ENCODE results near the gene WDR62. TPM values are rescaled to one million over a fixed set of nuclear protein-coding genes. Genes with fewer than 3 reads are reported as not detected.

WDR62 gene
- polyA plus RNA-seq, 1 donor, result 3.1 TPM

DNA sequence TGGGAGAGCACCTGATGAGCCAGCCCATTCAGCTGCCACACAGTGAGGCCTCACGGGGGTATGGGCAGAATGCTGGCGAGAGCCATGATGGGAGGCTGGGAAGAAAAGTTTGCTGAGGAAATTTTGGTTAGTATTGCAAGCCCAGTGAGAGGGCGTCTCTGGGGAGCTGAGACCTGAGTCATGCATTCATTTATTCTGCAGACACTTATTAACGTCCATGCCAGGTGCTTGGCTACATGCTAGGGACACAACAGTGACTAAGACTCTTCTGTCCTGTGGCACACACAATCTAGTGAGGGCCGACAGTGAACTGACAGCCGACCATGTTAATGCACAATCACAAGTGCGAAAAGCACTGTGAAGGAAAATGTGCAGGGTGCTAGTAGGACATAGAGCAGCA is 27.2 kb downstream of the WDR62 start:
- DNase-seq, result no peak

DNA sequence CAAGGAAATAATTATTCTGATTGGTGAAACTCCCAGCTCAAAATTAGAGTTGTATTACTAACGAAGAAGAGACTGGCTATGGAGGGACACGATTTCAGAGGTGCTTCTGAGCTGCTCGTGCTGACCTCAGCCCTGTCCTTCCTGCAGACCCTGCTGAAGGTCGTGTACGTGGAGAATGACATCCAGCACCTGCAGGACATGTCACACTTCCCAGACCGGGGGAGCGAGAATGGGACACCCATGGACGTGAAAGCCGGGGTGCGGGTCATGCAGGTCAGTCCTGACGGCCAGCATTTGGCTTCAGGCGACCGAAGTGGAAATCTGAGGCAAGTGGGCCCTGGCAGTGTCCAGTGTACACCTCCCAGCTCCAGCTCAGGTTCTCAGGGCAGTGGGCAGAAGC is 28.2 kb downstream of the WDR62 start:
- no peak for DNase-seq

DNA sequence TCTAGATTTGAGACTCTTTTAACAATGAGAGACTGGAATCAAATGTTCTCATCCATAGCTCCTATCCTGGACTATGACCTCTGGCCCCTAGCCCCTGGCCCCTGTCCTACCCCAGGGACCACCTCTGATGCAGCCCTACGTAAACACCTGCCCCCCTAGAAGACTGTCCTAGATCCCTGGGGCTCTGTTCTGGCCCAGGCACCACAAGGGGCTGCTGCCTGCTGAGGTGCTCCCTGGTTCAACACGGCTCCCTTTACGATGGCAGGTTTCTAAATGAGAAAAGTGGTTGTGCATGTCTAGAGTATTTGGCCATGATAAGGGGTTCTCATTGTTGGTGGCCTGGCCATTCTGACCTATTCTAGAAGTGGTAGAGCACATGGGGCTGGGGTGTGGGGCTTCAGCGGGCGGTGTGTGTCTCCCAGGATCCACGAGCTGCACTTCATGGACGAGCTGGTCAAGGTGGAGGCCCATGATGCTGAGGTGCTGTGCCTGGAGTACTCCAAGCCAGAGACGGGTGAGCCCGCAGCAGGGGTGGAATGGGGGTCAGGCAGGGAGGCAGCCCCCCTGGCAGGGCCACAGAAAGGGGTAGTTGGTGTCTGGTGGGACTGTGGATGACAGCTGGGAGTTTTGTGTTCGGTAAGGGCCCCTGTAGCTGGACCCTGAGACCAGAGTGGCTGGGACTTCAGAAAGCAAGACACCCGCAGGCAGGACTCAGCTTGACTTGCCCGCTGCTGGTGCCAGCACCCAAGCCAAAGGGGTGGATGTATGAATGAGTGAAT is 29.7 kb downstream of the WDR62 start:
- DNase-seq, result no peak

DNA sequence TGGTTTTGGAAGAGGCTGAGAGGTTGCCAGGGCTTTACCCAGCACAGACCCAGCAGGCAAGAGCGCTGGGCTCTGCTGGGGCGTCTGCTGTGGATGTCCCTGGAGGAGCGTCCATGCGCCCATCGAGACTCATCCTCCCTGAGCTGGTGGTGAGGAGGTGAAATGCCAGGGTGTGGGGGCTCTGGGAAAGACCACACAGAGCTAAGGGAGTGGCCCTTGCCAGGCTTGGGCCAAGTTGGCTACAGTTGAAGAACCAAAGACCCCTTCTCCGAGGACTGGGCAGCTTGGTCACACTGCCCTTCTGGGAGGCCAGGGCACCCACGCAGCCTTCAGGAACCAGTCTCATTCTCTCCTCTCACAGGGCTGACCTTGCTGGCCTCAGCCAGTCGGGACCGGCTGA is 31.6 kb downstream of the WDR62 start:
- DNase-seq, result no peak

DNA sequence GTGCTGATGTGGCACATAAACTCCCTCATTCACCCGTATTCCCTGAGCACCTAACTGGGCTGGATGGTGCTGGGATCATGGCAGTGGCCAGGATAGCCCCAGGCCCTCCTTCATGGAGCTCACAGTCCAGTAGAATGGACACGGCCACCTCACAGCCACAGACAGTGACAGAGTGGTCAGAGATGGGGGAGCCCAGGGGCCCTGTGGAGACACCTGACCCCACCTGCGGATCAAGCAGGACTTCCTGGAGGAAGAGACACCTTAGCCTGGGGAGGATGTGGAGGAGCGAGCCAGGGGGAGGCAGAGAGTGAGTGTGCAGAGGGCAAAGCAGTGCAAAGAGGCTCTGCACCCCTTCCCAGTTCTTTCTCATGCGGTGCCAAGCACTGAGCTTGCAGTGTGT is 35.1 kb downstream of the WDR62 start:
- DNase-seq, result no peak

DNA sequence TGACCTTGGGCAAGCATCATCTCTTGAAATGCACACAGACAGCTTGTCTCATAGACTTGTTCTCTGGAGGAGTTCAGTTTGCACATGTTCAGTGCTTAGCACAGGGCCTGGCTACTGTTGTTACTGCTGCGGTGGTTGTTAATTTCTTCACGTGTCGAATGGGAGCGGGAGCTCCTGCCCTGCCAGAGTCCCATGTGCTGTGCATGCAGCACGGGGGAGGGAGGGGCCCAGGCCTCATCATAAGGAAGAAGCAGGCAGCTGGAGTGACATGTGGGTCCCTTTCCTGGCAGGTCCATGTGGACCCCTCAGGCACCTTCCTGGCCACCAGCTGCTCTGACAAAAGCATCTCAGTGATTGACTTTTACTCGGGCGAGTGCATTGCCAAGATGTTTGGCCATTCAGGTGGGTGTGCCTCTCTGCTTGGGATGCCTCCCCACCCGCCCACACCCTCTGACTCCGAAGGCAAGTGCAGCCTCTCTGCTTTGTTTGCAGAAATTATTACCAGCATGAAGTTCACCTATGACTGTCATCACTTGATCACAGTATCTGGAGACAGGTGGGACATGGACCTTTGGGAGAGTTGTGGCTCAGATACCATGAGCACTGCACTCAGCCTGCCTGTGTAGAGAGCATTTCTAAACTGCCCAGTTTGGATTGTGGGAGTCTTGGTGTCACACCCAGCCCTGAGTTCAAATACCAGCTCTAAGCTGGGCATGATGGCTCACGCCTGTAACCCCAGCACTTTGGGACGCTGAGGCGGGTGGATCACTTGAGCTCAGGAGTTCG is 36.4 kb downstream of the WDR62 start:
- no peak for DNase-seq

DNA sequence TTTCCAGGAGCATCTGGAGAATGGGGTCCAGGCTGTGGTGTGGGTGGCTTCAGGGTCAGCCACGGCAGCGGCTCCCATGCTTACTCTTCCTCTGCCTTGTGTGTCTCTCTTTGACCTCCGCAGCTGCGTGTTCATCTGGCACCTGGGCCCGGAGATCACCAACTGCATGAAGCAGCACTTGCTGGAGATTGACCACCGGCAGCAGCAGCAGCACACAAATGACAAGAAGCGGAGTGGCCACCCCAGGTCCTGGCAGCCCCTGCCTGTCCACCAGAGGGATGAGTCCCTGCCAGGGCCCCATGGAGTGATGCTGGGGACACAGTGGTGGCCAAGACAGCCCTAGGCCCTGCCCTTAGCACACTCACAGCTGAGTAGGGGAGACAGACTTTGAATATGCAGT is 37.9 kb downstream of the WDR62 start:
- DNase-seq, result no peak

DNA sequence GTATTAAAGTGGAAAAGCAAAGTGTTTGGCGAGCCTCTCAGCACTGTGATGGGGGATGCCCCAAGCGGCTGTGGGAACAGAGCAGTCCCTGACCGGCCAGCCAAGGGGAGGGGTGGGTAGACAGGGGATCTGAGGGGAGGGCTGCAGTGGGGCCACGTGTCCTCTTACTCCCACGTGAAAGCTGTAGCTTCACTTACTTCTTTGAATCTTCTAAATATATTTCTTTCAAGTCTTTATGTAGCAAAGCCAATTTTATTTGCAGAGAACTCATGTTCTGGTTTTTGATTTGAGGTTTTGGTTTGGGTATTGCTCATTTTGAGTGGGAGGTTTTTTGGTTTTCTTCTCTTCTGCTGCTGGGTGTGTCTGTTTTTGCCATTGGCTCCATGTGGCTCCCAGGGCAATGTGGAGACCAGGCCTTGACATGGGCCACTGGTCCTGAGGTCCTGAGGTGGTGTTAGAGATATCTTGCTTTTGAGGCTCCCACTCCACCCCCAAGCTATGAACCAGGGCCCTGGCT is 38.5 kb downstream of the WDR62 start:
- DNase-seq, result no peak

DNA sequence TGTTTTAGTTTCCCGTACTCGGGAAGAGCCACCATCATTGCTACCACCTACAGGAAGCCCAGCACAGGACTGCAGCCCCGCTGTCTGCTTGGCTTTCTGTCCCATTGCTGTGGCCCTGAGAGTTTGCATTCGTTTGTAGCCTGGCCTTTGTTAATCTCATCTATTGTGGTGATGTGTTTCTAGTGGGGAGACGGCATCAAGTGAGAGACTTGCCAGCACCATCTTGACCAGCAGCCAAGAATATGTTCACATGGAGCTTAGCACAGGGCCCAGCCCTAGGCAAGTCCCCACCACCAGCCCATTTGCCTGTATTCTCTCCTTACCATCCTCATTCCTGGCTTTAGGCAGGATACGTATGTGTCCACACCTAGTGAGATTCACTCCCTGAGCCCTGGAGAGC is 39.0 kb downstream of the WDR62 start:
- no peak for DNase-seq

DNA sequence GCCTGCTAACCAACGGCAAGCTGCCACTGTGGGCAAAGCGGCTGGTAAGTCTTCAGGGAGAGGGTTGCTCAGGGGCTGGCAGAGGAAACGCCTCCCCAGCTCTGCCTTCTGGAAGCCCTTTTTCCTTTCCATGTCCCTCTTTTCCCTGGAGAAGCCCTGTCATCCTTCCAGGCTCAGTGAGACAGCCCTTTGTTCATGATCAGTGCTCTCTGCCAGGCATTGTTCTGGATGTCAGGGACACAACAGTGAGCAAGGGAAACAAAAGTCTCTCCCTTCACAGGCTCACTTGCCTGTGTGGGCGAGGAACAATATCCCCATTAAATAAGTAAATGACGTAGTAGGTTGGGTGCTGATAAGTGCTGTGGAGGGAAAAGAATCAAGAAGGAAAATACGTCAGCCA is 42.3 kb downstream of the WDR62 start:
- DNase-seq, result no peak

DNA sequence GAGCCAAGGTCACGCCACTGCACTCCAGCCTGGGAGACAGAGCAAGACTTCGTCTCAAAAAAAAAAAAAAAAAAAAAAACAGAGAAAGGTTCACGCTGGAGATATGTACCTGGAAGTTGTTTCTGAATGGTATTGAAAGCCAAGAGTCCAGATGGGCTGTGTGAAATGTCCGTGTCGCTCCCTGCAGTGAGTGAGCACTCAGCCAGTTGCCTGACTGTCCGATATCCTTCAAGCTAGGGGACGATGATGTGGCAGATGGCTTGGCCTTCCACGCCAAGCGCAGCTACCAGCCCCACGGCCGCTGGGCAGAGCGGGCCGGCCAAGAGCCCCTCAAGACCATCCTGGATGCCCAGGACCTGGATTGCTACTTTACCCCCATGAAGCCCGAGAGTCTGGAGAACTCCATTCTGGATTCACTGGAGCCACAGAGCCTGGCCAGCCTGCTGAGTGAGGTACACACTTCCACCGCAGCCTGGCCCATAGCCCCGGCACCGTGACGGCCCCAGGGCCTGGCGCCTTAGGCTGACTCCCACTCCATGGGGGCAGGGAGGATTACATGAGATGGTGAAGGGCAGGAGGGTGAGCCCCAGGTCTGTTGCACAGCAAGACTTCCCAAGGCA is 44.6 kb downstream of the WDR62 start:
- no peak for DNase-seq

DNA sequence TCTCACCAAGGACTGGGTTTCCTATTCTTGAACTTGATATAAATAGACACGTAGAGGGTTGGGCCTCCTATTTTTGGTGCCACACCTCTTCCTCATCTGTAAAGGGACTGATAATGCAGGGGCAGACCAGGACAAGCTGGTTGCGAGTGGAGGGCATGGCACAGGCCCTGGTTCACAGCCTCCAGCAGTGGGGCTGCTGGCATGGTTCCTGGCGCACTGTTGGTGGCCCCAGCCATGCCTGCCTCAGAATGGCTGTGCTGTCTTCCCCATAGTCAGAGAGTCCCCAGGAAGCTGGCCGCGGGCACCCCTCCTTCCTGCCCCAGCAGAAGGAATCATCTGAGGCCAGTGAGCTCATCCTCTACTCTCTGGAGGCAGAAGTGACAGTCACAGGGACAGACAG is 45.8 kb downstream of the WDR62 start:
- DNase-seq, result no peak

DNA sequence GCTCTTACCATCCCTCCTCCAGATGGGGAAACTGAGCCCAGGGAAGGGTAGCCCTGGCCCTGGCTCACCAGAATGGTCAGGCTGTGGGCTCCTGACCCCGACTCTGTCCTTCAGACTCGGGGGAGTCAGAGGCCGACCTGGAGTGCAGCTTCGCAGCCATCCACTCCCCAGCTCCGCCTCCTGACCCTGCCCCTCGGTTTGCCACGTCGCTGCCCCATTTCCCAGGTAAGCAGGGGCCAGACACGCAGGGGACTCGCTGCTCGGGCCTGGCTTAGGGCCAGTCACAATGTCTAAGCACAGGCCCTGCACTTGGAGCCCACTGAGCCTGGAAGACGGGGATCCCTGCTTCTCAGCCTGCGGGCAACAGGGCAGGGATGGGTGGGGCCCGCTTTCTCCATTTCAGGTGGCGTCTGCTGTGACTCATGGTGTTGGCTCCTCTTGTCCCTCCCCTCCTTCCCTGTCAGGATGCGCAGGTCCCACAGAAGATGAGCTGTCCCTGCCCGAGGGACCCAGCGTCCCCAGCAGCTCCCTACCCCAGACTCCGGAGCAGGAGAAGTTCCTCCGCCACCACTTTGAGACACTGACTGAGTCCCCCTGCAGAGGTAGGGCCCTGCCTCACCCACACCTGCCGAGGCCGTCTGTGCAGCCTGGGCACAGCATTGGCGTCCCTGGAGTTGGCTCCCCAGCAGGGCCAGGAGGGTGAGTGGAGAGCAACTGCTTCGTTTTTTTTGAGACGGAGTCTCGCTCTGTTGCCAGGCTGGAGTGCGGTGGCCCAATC is 47.0 kb downstream of the WDR62 start:
- no peak for DNase-seq

DNA sequence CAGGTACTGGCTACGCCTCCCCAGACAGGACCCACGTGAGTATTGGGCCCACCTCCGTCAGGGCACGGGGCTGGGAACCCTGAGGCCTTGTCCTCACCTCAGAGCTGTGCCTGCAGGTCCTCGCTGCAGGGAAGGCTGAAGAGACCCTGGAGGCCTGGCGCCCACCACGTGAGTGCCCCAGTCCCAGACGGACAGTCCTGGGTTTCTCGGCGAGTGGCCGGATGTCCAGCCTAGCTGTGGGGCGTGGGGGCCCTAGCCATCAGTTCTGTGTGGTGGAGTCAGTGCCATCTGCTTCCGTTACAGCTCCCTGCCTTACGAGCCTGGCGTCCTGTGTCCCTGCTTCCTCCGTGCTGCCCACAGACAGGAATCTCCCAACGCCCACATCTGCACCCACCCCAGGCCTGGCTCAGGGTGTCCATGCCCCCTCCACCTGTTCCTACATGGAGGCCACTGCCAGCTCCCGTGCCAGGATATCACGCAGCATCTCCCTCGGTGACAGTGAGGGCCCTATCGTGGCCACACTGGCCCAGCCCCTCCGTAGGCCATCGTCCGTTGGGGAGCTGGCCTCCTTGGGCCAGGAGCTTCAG is 48.4 kb downstream of the WDR62 start:
- DNase-seq, result no peak

DNA sequence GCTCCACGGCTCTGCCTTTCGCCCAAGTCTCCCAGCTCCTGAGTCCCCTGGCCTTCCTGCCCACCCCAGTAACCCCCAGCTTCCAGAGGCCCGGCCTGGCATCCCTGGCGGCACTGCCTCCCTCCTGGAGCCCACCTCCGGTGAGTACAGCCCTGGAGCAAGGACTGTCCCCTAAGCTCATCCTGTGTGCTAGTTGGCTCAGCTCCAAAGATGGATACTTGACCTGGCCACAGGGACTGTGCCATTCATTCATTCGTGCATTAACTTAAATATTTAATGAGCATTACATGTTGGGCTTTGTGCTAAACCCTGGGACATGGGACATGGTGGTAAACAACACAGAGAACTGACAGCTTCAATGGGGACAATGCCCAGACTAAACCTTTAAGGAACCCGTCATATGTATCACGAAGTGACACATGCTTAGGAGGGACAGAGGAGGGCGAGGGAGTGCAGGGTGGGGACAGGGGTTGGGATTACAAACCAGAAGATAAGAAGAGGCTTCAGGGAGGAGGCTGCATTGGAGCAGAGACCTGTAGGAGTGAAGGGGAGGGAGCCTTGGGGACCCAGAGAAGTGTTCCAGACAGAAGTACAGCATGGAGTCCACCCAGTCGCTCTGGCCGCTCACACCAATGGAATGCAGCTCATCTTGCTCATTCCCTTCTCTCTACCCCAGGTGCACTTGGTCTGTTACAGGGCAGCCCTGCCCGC is 49.3 kb downstream of the WDR62 start:
- no peak for DNase-seq

DNA sequence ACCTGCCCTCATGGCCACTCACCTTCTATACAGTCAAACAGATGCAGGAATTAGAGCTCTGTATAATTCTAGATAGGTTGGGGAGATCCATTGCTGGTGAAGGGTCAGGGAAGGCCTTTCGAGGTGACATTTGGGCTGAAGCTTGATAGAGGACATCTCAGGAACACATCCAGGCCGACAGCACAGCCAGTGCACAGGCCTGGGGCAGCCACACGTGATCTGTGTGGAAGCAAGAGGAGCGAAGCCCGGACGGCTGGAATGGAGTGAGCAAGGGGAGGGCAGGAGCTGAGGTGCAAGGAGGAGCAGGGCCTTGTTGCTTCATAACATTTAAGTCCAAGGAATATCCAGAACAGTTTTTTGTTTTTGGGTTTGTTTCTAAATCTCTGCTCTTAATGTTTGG is 51.7 kb downstream of the WDR62 start:
- DNase-seq, result no peak

DNA sequence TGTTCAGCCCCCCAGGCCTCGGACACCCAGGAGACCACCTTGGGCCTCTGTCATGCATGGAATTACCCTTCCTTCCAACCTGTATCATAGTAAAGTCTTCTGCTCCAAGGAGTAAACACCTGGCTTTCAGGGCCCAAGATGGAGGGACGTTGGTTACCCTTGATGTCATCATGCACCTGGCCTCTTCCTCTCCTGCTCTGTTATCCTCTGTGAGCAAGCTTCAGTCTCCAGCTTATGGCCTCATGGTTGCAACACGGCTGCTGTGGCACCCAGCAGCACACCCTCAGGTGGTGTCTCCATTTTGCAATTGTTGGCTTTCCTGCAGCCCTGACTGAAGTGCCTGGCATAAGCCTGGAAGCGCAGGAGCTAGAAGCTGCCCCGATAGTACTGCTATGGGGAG is 52.3 kb downstream of the WDR62 start:
- DNase-seq, result no peak

DNA sequence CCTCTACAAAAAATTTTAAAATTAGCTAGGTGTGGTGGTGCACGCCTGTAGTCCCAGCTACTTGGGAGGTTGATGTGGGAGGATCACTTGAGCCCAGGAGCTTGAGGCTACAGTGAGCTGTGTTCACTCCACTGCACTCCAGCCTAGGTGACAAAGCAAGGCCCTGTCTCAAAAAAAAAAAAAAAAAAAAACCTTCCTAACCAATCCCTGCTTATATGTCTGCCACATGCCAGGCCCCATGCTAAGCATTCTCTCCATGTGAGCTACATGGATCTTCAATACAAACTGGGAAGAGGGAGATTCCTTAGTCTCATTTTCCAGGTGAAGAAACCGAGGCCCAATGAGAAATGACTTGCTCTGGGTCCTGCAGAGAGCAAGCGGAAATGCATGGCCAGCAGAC is 54.0 kb downstream of the WDR62 start:
- no peak for DNase-seq

DNA sequence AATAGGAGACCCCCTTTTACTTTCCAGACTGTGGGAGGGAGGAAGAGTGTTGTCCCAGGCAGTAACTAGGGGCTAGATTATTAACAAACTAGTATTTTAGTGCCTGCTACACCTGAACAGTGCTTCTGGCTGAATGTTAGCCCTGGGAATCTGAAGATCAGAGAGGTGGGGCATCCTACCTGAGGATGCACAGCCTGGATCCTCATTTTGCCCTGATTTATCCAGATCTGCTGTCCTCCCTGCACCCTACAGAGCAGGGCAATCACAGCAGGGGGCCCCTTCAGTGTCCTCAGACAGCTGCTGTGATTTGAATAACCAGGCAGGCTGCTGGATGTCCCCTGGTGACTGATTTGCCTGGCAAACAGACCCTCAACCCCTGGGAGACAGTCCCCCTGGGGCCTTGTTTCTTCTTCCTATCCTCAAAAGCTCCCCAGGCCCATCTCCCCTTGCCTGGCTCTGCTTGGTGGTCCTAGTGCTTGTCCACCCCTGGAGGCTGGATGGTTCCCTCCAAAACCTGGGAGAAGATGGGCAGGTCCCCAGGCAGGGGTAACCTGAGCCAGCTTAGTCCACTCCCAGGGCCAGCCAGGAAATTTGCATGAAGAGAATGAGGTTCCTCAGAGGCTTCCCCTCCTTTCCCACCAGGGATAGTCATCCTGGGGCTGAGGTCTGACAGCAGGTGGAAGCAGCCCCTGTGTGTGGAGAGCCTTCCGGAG is 55.9 kb downstream of the WDR62 start, which contains the start of gene OVOL3:
OVOL3 (plus strand) TSS at position 657 of the 713 bp plus-strand sequence. CDS start 60 bp downstream, outside the sequence.
- DNase-seq, result no peak

DNA sequence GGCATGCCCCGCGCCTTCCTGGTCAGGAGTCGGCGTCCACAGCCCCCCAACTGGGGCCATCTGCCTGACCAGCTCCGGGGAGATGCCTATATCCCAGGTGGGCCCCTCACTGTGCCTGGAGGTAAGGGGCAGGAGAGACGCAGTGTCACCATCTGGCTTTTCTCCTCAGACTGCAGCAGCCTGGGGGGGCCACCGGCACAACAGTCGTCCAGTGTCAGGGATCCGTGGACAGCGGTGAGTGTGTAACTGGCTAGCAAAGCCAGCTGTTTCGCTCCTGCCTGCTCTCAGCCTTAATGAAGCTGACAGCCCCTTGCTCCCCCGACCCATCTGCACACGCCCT is 56.5 kb downstream of the WDR62 start:
- DNase-seq, result no peak

DNA sequence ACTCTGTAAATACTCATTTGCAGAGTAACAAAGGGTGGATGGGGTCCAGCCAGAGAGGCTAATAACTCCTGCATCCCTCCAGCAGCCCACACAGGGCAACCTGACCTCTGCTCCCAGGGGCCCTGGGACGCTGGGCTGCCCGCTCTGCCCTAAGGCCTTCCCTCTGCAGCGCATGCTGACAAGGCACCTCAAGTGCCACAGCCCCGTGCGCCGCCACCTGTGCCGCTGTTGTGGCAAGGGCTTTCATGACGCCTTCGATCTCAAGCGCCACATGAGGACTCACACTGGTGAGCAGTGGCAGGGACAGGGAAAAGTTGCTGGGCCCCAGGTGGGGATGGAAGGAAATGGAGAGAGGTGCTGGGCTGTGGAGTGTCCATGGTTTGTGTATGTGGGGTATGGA is 58.0 kb downstream of the WDR62 start:
- no peak for DNase-seq
